HG02798 (cell line): Measurements from ENCODE around the gene ADAMTSL3.

ENCODE experiments used
- ATAC-seq: cut with Tn5 transposase; IDR thresholded peaks from one replicate; pipeline ENCODE4 v1.9.1; 2021; ENCODE audit warnings: mild to moderate bottlenecking; ENCODE audit not compliant: unreplicated experiment, poor library complexity

Gene ADAMTSL3

DNA sequence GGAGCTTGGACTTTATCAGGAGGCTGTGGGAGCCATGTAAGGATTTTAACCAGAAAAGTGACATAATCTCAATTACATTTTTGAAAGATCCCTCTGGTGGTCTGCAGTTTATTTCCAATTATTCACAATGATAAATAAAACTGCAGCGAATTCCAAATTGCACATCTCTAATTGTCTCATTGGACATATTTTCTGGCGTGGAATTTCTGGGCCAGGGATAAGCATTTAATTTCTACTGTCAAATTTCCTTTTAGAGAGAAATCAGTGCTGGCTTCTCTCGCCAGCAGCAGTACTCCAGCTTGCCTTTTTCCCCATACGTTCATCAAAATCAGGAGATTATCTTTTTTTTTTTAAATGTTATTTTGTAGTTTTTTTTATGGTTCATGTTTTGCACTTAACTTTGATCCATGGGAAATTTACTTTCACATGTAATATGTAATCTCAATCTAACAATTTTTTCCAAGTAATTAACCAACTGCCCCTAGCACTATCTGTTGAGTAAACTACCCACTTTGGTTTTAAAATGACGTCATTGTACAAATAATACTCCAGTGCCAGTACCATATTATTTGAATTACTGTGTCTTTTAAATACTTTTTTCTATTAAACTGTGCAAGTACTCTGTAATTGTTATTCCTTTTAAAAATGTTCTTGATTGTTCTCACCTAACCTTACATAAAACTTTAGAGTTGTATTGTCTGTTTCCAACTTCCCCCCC is 251.8 kb downstream of the ADAMTSL3 start:
- no peak for ATAC-seq

DNA sequence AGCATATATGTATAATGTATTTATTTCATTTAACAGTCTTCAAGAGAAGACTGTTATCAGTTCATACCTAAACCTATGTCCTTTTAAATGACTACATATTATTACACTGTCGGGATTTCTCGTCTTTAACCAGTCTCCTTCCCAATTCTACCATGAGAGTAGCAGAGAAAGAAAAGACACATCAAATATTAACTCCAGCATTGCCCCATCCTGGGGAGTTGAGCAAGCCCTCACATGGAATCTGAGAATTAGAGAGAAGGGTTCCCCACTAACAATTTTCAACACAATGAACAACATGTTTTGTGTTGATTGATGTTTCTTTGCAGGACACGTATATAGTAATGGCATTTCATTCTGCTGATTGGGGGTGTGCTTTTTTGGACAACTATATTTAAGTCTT is 257.4 kb downstream of the ADAMTSL3 start:
- ATAC-seq: no peak

DNA sequence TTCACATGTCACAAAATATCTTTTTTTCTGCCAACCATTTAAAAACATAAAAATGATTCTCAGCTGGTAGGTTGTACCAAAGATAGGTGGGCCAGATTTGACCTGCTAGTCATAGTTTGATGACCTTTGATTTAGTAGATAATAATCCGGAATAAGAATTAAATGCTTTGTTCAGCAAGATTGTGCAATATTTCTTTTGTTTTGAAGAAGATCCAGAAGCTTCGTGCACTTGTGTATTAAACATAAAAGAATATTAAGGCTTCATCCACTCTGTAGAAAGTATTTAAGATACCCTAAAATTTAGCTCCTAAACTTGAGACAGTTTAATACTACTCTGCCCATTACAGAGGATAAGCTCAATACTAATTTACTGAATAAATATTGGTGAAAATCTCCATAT is 258.4 kb downstream of the ADAMTSL3 start:
- ATAC-seq: no peak

DNA sequence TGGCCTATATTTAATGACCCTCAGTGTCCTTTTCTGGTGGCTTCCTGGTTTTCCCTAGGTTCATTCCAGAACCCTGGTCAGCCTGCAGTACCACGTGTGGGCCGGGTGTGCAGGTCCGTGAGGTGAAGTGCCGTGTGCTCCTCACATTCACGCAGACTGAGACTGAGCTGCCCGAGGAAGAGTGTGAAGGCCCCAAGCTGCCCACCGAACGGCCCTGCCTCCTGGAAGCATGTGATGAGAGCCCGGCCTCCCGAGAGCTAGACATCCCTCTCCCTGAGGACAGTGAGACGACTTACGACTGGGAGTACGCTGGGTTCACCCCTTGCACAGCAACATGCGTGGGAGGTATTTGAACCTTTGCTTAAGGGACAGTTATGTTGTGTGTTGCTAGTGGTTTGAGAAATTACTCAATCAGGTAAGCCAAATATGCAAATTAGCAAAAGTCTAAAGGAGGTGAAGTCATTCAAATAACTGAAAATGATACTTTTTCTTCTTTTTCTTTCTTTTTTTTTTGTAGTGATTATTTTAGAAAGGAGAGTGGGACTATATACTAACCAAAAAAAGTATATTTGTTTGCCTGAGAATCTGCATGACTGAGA is 259.2 kb downstream of the ADAMTSL3 start:
- ATAC-seq: no peak

DNA sequence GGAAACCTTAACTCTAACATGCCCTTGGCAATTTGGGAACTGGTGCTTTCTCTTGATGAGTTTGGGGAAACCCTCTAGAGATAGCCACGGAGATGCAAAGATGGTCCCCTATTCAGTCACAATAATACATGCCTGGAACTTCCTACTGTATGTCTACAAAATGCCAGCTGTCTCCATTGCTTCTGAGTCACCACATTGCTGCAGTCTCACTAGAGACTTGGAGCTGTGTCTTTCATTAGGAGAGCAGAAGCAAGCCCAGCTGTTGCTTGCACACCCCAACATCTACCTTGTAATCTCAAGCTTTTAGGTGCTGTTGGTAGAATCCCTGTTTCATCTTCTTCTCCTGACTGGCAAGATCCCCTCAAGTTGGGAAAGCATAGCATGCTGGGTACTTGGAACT is 261.0 kb downstream of the ADAMTSL3 start:
- ATAC-seq: no peak

DNA sequence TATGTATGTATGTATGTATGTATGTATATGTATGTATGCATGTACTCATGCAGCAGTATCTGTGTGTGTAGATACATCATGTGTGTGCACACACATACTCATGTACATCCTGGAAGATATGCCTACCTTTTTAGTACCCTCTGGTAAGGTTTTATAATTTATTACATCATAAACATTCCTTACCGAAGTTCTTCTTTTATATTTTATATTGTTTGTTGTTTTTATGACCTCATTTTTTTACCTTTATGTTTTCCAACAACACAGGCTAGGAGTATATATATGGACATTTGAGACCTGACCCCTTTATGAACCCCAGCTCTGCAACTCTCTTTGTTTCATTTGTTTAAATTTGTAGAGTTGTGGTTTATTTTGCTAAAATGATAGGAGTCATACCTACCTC is 263.5 kb downstream of the ADAMTSL3 start:
- no peak for ATAC-seq

DNA sequence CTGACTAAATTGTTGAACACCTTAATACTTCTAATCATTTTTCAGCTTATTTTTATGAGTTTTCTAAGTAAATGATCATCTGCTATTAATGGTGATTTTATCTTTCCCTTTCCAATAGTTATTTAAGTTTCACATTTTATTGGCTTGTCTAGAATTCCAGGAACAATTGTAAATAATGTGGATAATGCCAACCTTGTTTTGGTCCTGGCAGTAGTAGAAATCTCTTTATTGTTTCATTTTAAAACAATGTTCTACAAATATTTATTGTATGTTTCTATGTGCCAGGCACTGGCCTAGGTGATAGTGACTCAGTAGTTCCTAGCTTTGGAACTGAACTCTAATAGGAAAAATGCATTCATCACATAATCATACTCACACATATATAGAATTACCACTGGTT is 264.1 kb downstream of the ADAMTSL3 start:
- ATAC-seq: no peak

DNA sequence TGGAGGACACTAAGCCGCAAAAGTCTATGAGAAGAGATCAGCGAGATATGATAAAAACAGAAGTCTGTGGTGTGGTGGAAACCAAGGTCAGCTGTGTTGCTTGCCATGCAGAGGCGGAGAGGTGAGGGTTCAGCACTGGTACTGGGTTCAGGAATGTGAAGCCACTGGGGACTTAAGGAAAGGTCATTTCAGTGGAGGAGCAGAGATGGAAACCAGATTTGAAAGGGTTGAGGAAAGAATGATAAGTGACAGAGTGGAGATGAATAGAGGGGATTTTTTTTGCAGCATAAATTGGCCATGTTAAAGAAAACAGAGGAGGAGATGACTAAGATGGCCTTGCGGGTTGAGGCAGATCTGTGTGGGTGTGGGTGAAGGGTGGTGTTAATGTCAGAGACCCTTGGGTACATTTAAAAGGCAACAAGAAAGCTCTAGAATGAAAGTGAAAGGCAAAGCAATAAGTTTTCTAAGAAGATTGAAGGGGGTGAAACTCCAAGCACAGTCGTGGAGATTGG is 265.5 kb downstream of the ADAMTSL3 start:
- peak; percentile 86 for ATAC-seq

DNA sequence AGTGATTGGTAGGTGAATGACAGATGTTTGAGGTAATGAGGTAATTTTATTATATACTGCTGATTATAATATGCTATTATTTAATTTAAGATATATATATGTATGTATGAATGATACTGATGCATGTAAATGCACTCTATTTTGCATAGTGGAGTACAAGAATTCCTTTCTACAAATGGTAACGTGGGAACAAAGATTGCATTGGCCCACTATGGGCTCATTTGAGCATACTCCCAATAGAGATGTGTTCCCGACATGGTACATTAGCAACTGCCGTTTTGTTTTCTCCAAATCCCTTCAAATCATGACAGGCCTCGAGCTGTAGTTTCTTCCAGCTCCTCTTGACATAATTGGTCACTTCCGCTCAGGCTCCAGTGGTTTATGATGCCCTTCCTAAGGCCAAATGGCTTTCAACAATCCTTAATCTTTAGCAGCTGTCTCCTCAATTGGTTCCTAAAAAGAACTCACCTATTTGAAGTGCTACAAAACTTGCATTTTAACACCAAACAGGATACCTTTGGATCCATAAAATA is 266.1 kb downstream of the ADAMTSL3 start:
- ATAC-seq: no peak

DNA sequence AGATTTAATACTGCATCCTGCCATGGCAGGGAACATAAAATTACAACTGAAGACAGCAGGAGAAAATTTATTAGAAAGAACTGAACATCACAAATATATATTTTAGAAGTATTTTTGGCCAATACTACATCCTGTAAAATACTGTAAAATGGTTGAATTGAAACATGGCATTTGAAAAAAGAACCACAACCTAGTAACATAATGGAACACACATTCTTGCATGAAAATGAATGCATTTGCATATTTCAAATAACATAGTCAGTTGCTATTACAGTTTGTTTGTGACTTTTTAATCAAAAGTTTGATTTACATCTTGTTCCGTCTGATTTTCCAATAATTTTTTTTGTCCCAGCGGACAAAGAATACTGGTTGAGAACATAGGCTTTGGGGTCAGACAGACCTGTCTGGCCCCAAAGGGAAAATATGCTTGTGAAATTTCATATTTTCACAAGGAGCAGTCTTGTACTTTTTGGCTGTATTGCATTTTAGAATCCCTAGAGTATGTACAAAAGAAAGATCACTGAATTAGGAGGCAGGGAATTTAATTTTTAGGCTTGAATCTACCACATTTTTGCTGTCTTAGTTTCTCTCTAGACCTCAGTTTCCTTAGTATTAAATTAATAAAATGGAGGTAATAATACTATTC is 268.8 kb downstream of the ADAMTSL3 start:
- no peak for ATAC-seq

DNA sequence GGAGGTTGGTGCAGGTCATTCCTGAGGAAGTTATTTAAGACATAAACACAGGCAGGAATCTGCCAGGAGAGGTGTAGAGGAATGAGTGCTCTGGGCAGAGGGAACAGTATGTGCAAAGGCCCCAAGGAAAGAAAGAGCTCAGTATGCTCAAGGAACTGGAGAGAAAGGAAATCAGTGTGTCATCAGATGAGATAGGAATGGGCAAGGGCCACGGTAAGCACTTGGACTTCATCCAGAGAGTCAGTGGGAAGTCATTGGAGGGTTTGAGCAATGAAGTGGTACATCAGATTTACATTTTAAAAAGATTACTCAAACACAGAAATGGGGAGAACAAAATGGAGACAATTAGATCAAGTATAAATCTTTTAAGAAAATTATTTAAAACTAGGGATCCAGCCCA is 272.2 kb downstream of the ADAMTSL3 start:
- ATAC-seq: no peak

DNA sequence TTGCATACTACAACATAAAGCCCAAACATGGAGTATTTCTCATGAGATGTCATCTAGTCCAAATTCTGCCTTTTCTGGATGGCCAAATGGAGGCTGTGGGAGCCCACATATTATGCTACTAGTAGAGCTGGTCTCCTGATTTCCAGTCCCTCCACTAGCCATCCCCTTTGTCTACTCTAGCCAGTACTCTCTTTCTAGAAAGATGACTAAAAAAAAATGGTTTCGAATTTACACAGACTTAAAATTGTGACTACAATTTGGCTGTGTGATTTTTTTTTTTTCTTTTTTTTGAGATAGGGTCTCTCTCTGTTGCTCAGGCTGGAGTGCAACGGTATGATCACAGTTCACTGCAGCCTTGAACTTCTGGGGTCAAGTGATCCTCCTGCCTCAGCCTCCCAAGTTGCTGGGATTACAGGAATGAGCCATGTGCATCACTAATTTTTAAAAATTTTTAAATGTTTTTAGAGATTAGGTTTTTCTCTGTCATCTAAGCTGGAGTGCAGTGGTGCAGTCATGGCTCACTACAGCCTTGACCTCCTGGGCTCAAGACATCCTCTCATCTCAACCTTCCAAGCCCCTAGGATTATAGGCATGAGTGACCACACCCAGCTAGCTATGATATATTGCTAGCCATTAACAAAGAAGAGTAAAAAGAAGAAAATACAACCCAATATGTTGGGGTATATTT is 273.9 kb downstream of the ADAMTSL3 start:
- ATAC-seq: peak; percentile 44

DNA sequence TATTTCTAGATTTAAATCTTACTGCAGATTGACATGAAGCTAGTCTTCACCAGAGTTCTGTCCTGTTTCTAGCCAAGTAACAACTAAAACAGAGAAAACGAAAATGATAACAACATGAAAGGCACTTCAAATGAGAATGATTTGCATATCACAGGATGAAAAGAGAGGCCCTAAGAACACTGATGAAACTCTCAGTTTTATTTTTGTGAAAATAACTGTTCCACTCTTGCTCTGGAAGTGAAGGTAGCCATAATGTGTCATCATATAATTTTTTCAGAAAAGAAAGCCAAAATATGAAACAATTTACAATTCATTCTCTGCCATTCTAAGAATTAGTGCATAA is 274.4 kb downstream of the ADAMTSL3 start:
- peak; percentile 83 for ATAC-seq

DNA sequence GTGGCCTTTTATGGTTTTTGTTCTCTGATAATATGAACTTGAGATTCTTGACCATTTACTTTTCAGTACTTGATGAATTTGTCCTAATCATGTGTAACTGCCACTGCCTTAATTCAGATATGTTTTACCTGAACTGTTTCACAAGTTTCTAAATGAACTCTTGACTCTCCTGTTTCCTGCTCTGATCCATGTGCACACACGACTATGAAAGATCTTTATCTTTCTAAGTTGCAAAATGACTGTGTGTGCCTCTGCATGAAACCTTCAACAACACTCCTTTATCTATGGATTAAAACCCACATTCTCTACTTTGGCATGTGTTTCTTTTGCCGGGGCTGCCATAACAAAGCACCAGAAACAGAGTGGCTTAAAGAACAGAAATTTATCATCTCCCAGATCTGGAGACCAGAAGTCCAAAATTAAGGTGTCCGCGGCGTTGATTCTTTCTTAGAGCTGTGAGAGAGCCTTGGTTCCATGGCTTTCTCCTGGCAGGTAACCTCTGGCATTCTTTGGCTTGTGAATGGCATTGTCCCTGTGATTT is 275.0 kb downstream of the ADAMTSL3 start:
- ATAC-seq: peak; percentile 31

DNA sequence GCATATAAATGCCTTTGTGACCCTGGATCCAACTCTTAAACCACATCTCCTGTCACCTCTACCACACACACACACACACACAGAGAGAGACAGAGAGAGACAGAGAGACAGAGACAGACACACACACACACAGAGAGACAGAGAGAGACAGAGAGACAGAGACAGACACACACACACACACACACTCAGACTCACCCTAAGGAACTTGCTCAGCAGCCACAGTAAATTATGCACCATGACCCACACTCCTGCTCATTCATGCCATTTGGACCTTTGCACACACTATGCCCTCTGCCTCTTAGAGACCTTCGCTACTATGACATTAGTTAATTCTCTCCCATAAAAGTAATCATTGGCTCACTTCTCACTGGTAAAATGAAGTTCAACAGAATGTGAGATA is 275.7 kb downstream of the ADAMTSL3 start:
- no peak for ATAC-seq

DNA sequence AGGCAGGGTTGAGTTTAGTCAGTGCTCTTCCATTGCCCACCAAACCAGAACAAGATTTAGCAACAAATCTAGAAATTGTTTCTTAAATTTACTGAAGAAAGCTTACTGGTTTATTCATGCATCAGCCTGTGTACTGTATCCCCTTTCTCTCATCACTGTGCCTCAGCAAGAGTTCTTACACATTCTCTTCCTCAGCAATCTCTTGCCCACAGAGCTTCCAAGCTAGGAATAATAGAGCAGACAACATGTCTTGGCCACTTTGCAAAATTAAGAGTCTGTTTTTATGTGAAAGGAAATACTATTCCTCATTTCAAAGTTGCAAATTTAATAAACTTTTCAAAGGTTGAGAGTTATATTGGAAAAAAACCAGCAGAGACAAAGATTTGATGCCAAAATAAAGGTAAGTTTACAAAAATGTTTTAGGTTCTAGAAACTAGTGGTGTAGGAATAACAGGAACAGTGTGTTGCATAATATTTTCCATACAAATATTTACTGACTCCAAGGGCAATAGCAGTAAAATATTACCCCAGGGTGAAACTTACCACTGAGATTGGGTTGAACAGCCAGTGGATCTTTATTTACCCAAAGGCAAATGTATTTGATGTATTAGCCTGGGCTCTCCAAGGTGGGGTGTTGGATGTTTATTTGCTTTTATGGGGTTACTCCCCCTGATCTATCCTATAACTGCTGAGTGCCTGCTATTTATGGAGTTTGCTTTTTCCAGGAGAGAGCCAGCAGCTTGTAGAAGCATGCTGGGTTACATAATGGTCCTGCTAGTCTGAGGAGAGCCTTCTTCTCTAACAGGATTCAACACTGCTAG is 276.7 kb downstream of the ADAMTSL3 start:
- ATAC-seq: no peak

DNA sequence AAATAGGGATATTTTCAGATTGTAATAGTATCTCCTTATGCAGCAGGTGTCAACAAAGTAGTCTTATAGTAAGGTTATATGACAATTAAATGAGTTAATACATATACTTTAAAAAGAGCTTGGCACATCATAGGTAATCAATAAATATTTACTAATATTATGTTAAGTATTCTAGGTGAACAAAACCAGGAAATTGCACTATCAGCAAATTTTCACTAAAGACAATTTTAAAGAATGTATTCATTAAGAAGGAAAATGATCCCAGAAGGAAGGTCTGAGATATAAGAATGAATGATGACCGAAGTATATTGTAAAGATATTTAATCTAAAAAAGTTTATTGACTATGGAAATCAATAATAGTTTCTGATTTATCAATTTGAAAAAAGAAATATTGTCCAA is 281.9 kb downstream of the ADAMTSL3 start:
- no peak for ATAC-seq

DNA sequence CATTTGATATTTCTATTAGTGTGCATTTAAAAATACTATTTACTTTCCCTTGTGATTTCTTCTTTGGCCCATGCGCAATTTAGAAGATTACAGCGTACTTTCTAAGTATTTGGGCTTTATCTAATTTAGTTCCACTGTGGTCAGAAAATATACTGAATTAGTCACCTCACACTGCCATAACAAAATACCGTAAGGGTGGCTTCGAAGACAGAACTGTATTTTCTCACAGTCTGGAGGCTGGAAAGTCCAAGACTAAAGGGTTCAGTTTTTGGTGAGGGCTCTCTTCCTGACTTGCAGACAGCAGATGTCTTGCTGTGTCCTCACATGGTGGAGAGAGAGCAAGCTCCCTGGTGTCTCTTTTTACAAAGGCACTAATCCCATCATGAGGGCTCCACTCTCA is 286.2 kb downstream of the ADAMTSL3 start:
- ATAC-seq: no peak

DNA sequence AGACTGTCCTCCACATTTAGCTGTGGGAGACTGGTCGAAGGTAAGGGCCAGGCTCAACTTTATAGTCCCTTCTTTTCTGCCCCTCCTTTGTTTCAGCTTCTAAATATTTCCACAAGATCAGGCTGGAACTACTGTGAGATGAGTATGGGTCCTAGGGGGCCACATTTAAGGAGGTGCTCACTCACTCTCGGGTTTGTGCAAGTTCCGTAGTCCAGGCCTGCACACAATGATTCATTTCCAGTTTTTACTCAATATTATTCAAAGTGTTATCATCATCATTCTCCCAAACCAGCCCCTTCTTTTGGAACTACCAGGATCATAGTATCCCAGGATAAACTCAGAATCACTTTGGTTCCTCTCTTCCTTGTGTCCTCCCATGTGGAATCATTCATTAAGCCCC is 289.1 kb downstream of the ADAMTSL3 start:
- ATAC-seq: no peak
